RWPE1 (cell line): ENCODE data around the gene PPDPF.

Source experiments
- CTCF ChIA-PET: fragments of 350-600 bp; sonication (Branson Sonifier 250); formaldehyde crosslinking; extraction: SDS; loops from one replicate; lab custom pipeline; 2021; lab: Yijun Ruan, JAX
- POLR2A ChIA-PET: fragments of 400-600 bp; formaldehyde crosslinking; extraction: SDS; loops from one replicate; lab custom pipeline; 2020; ENCODE audit warnings: antibody characterized with exemption; ENCODE audit not compliant: low non-redundant PET; lab: Yijun Ruan, JAX
- DNase-seq: peaks from one replicate; pipeline ENCODE4 v3.0.0; 2012; ENCODE audit warnings: low spot score
- H3K27ac ChIP-seq: fragments of 450-650 bp; 2 replicates; pipeline ENCODE4 v1.5.1; 2017
- CTCF ChIP-seq: fragments of 450-650 bp; conservative IDR thresholded peaks from 2 replicates; pipeline ENCODE4 v1.5.1; 2017; ENCODE audit warnings: low read depth, mild to moderate bottlenecking

The PPDPF gene

GRCh38 chr20:63492518-63492917 is 28.0 kb upstream of the PPDPF start:
- no peak for TF ChIP-seq CTCF
- H3K27ac ChIP-seq: no peak overlapping the region
- CTCF ChIA-PET: no interaction called here
- POLR2A ChIA-PET: no interaction called here
- no peak for DNase-seq

GRCh38 chr20:63492982-63493381 is 27.6 kb upstream of the PPDPF start:
- POLR2A ChIA-PET: no interaction called here
- TF ChIP-seq CTCF: no peak
- CTCF ChIA-PET: interaction anchor here (0.5 kb wide), 1 partner anchor 141 kb away, joined by 6 read pairs; no protein-coding TSS in a partner anchor
- H3K27ac ChIP-seq: no peak overlapping the region
- no peak for DNase-seq

GRCh38 chr20:63493563-63494020 is 27.0 kb upstream of the PPDPF start:
- DNase-seq: no peak
- POLR2A ChIA-PET: interaction anchor here (0.8 kb wide), 1 partner anchor 27 kb away, joined by 5 read pairs; the partner anchor contains the start of gene PPDPF
- CTCF ChIA-PET: interaction anchor here (0.5 to 1.2 kb wide), 4 partner anchors 24 to 545 kb away, joined by 3 to 6 read pairs (median 4); no protein-coding TSS in a partner anchor
- no peak overlapping the region for H3K27ac ChIP-seq
- no peak for TF ChIP-seq CTCF

- CTCF ChIA-PET: interaction anchor here (0.6 to 1.2 kb wide), 3 partner anchors 23 to 545 kb away, joined by 3 to 4 read pairs (median 3); no protein-coding TSS in a partner anchor
- H3K27ac ChIP-seq: no peak overlapping the region
- no peak for TF ChIP-seq CTCF
- POLR2A ChIA-PET: interaction anchor here (0.8 kb wide), 1 partner anchor 26 kb away, joined by 5 read pairs; the partner anchor contains the start of gene PPDPF
- DNase-seq: no peak
These were observed 26.5 kb upstream of the PPDPF start for GRCh38 chr20:63494084-63494419.

GRCh38 chr20:63494420-63495166 is 26.0 kb upstream of the PPDPF start:
- TF ChIP-seq CTCF: no peak
- DNase-seq: no peak
- ChIA-PET CTCF (interaction anchor here (0.7 to 1.2 kb wide), 3 partner anchors 23 to 544 kb away, joined by 3 to 4 read pairs (median 3); no protein-coding TSS in a partner anchor), POLR2A (no interaction called here)
- H3K27ac ChIP-seq: no peak overlapping the region

GRCh38 chr20:63495167-63495720 is 25.3 kb upstream of the PPDPF start:
- no peak overlapping the region for H3K27ac ChIP-seq
- CTCF ChIA-PET: interaction anchor here (0.6 to 2.0 kb wide), 12 partner anchors 10 to 479 kb away, joined by 3 to 20 read pairs (median 8); partner anchors contain the start of genes PPDPF and PTK6
- DNase-seq: no peak
- no peak for TF ChIP-seq CTCF
- POLR2A ChIA-PET: interaction anchor here (2.4 kb wide), 1 partner anchor 25 kb away, joined by 25 read pairs; the partner anchor contains the start of gene PPDPF
